ENCODE results near the gene EFCAB6. TPM values are rescaled to one million over a fixed set of nuclear protein-coding genes. Genes with fewer than 3 reads are reported as not detected.

Gene EFCAB6
- total and polyA plus RNA-seq, 3 donors from 2014 or later: 41.3 to 108 (median 81.5) TPM

DNA sequence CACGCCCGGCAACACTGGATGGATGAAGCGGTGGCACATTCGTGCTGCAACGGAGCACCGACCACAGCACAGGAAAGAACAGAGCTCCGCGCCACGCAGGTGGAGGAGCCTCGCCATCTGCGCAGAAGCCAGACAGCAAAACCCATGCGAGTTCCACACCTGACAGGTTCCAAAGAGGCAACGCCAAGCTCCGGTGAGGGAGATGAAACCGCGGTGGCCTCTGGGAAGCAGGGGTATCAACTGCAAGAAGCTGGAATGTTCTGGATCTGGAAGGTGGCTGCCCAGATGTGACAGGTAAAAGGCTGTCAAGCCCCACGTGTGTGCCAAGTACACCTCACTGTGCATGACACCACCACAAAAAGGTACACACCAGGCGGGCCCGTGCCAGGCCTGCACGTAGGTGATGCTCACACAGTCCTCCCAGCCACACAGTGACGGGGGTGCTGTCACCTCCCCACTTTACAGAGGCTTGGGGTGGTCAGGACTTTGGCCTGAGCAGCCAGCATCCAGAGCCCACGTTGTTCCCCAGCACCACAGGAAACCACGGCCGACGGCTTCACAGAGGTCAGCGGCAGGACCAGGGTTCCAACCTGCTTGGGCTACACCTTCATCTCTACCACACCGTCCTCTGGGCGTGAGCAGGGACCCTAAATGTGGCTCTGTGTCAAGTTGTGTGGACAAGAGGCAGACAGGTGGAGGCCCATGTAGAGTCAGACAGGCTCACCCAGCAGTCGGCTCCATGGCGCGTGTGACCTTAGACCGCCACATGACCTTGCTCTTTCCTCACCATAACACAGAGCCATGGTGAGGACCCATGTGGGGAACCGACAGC lies 19.7 kb upstream of the EFCAB6 start:
- peaks cover 5% of the 10 kb centered on the region for H3K4me1 ChIP-seq
- WGBS, 2 donors: 90 to 97% methylated on average over 20 to 33 of the region's 33 CpGs
- H3K36me3 ChIP-seq (ENCODE audit: low read depth, missing control alignments): no peaks in the 10 kb centered on the region
- no peak for DNase-seq
- no peaks in the 10 kb centered on the region for H3K27me3 ChIP-seq
- TF ChIP-seq POLR2A (IDR thresholded peaks at IDR 0.05): no peak
- TF ChIP-seq, protein P1, sequence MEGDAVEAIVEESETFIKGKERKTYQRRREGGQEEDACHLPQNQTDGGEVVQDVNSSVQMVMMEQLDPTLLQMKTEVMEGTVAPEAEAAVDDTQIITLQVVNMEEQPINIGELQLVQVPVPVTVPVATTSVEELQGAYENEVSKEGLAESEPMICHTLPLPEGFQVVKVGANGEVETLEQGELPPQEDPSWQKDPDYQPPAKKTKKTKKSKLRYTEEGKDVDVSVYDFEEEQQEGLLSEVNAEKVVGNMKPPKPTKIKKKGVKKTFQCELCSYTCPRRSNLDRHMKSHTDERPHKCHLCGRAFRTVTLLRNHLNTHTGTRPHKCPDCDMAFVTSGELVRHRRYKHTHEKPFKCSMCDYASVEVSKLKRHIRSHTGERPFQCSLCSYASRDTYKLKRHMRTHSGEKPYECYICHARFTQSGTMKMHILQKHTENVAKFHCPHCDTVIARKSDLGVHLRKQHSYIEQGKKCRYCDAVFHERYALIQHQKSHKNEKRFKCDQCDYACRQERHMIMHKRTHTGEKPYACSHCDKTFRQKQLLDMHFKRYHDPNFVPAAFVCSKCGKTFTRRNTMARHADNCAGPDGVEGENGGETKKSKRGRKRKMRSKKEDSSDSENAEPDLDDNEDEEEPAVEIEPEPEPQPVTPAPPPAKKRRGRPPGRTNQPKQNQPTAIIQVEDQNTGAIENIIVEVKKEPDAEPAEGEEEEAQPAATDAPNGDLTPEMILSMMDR (IDR thresholded peaks at IDR 0.05): no peak
- intact Hi-C loops (cut with DNase I; ENCODE audit: low total_unique reads): no loop called here
- no peak overlapping the region for H3K4me3 ChIP-seq
- H3K27ac ChIP-seq: no peak overlapping the region
- H3K9me3 ChIP-seq: no peaks in the 10 kb centered on the region

DNA sequence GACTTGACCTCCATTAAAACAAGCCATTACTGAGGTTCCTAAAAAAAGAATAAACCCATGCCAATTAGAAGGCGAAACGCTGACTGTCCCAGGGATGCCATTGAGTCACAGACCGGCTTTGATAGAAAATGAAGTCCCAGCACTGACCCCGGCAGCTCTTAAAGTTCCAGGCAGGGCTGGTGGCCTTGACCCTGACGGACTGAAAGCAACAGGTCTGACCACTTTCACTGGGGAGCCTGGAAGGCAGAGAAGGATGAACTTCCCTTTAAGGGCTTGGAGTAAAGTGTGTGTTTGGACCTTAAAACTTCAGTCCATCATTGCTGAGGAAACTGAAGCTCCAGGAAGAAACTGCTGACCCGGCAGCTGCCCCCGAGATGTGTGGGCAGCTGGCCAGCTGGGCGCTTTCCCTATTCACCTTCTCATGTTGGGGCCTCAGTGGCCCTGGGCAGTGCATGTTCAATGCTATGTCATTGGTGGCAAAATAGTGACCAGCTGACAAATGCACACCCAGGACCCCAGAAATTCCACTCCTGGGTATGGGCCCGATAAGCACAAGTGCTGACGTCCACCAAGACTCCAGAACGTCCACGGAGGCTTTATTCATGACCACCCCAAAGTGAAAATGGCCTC lies 18.9 kb upstream of the EFCAB6 start:
- 63 to 77% methylated on average over 12 of the region's 12 CpGs for WGBS, 2 donors

GRCh38 chr22:43829904-43830851 lies 18.1 kb upstream of the EFCAB6 start:
- 55 to 57% methylated on average over 17 to 33 of the region's 33 CpGs for WGBS, 2 donors
- Histone ChIP-seq H3K27me3 (no peaks in the 10 kb centered on the region), H3K9me3 (no peaks in the 10 kb centered on the region), H3K27ac (peak overlapping the region in 1 of 2 donors; percentile 31), H3K4me3 (no peak overlapping the region), H3K4me1 (peaks cover 5% of the 10 kb centered on the region), H3K36me3 (ENCODE audit: low read depth, missing control alignments) (no peaks in the 10 kb centered on the region)
- peak; percentile 39 for DNase-seq
- intact Hi-C loops (cut with DNase I; ENCODE audit: low total_unique reads): no loop called here
- TF ChIP-seq POLR2A (IDR thresholded peaks at IDR 0.05): no peak

More for the DNA sequence above, 18.9 kb upstream of the EFCAB6 start:
- Histone ChIP-seq H3K36me3 (ENCODE audit: low read depth, missing control alignments) (no peaks in the 10 kb centered on the region), H3K27ac (no peak overlapping the region), H3K9me3 (no peaks in the 10 kb centered on the region), H3K27me3 (no peaks in the 10 kb centered on the region), H3K4me3 (no peak overlapping the region), H3K4me1 (peaks cover 5% of the 10 kb centered on the region)
- intact Hi-C loops (cut with DNase I; ENCODE audit: low total_unique reads): no loop called here
- no peak for TF ChIP-seq POLR2A (IDR thresholded peaks at IDR 0.05)
- TF ChIP-seq, protein P1 (IDR thresholded peaks at IDR 0.05): no peak
- no peak for DNase-seq

GRCh38 chr22:43828998-43829782 lies 17.1 kb upstream of the EFCAB6 start:
- intact Hi-C loops (cut with DNase I; ENCODE audit: low total_unique reads): no loop called here
- no peak overlapping the region for H3K4me3 ChIP-seq
- no peaks in the 10 kb centered on the region for H3K9me3 ChIP-seq
- H3K27me3 ChIP-seq: no peaks in the 10 kb centered on the region
- peak; percentile 29 for DNase-seq
- no peak for TF ChIP-seq POLR2A (IDR thresholded peaks at IDR 0.05)
- TF ChIP-seq, protein P1 (IDR thresholded peaks at IDR 0.05): no peak
- no peaks in the 10 kb centered on the region for H3K36me3 ChIP-seq (ENCODE audit: low read depth, missing control alignments)
- 56 to 69% methylated on average over 15 to 18 of the region's 20 CpGs for WGBS, 2 donors
- no peak overlapping the region for H3K27ac ChIP-seq
- peaks cover 5% of the 10 kb centered on the region for H3K4me1 ChIP-seq
